ENCODE data around the gene PTPRN.

GRCh38 chr2:219250049-219250781 lies 59.0 kb downstream of the PTPRN start:
- no peak for TF ChIP-seq EZH2phosphoT487 (IDR thresholded peaks at IDR 0.05)
- no peak for TF ChIP-seq EZH2 (IDR thresholded peaks at IDR 0.05)

Measured in neural progenitor cell (in vitro differentiated cells).